ENCODE results near the gene PARN.
"Not testable (repeated sequence)": the region's sequence is repeated elsewhere in the genome, so short reads cannot be mapped to it uniquely, and the experiment has no call there.

DNA sequence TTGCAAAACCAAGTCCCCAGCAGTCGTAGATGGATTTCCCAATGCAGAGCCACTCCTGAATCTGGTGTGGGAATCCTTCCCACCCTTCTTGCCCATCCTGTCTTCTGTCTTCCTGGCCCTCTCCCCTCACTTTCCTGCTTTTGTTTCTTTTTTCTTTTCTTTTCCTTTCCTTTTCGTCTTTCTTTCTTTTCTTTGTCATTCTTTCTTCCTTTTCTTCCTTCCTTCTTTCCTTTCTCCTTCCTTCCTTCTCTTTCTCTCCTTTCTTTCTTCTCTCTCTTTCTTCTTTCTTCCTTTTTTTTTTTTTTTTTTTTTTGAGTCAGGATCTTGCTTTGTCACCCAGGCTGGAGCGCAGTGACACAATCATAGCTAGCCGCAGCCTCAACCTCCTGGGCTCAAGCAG, 209.8 kb downstream of the PARN start:
- TF ChIP-seq, protein P1, sequence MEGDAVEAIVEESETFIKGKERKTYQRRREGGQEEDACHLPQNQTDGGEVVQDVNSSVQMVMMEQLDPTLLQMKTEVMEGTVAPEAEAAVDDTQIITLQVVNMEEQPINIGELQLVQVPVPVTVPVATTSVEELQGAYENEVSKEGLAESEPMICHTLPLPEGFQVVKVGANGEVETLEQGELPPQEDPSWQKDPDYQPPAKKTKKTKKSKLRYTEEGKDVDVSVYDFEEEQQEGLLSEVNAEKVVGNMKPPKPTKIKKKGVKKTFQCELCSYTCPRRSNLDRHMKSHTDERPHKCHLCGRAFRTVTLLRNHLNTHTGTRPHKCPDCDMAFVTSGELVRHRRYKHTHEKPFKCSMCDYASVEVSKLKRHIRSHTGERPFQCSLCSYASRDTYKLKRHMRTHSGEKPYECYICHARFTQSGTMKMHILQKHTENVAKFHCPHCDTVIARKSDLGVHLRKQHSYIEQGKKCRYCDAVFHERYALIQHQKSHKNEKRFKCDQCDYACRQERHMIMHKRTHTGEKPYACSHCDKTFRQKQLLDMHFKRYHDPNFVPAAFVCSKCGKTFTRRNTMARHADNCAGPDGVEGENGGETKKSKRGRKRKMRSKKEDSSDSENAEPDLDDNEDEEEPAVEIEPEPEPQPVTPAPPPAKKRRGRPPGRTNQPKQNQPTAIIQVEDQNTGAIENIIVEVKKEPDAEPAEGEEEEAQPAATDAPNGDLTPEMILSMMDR (IDR thresholded peaks at IDR 0.05) = not testable (repeated sequence)
- TF ChIP-seq JUN, ZNF423 (CRISPR knock-in tag; IDR thresholded peaks at IDR 0.05): not testable (repeated sequence)

All from WTC11 (cell line).